Mesendoderm (in vitro differentiated cells): ENCODE measurements around the gene MACROD2.

Experiments used
- DNase-seq: peaks from one replicate; pipeline ENCODE4 v3.0.0; 2013
- H2AK5ac ChIP-seq: 2 replicates; pipeline ENCODE4 v1.6.1; 2013; ENCODE audit warnings: low read length, inconsistent platforms
- H2BK120ac ChIP-seq: 2 replicates; pipeline ENCODE4 v1.6.1; 2013; ENCODE audit warnings: low read depth, mild to moderate bottlenecking, low read length, moderate library complexity, mixed read lengths
- H2BK15ac ChIP-seq: replicated peaks from 2 replicates; pipeline ENCODE4 v1.6.1; 2013; ENCODE audit warnings: low read depth, mild to moderate bottlenecking, moderate library complexity
- H2BK5ac ChIP-seq: 2 replicates; pipeline ENCODE4 v1.6.1; 2013; ENCODE audit warnings: low read length, inconsistent platforms
- H3K18ac ChIP-seq: 2 replicates; pipeline ENCODE4 v1.6.1; 2013; ENCODE audit warnings: mild to moderate bottlenecking, low read length, mixed read lengths
- H3K23ac ChIP-seq: one replicate; pipeline ENCODE4 v1.6.1; 2013; ENCODE audit warnings: low read length
- H3K27ac ChIP-seq: 2 replicates; pipeline ENCODE4 v1.5.1; 2013; ENCODE audit warnings: low read depth, mild to moderate bottlenecking, inconsistent platforms, low read length, moderate library complexity
- H3K27me3 ChIP-seq: 2 replicates; pipeline ENCODE4 v1.6.1; 2013; ENCODE audit warnings: low read length, control low read depth, mild to moderate bottlenecking, inconsistent platforms; ENCODE audit not compliant: insufficient read depth, poor library complexity
- H3K36me3 ChIP-seq: 2 replicates; pipeline ENCODE4 v1.6.1; 2013; ENCODE audit warnings: low read length, inconsistent platforms; ENCODE audit not compliant: control insufficient read depth, insufficient read depth
- H3K4ac ChIP-seq: one replicate; pipeline ENCODE4 v1.6.1; 2013; ENCODE audit warnings: low read depth, mild to moderate bottlenecking, low read length, moderate library complexity
- H3K4me1 ChIP-seq: 2 replicates; pipeline ENCODE4 v1.6.1; 2013; ENCODE audit warnings: low read depth, low read length, inconsistent platforms; ENCODE audit not compliant: control insufficient read depth
- H3K4me2 ChIP-seq: 2 replicates; pipeline ENCODE4 v1.6.1; 2013; ENCODE audit warnings: low read length
- H3K4me3 ChIP-seq: 2 replicates; pipeline ENCODE4 v1.5.1; 2013; ENCODE audit warnings: mild to moderate bottlenecking, low read length
- H3K56ac ChIP-seq: one replicate; pipeline ENCODE4 v1.6.1; 2013; ENCODE audit warnings: low read length
- H3K79me1 ChIP-seq: 2 replicates; pipeline ENCODE4 v1.6.1; 2013; ENCODE audit warnings: low read length, inconsistent platforms
- H3K79me2 ChIP-seq: 2 replicates; pipeline ENCODE4 v1.6.1; 2013; ENCODE audit warnings: mild to moderate bottlenecking, low read length; ENCODE audit not compliant: control insufficient read depth, insufficient read depth
- H3K9ac ChIP-seq: 2 replicates; pipeline ENCODE4 v1.6.1; 2013; ENCODE audit warnings: low read length, inconsistent platforms
- H4K5ac ChIP-seq: one replicate; pipeline ENCODE4 v1.6.1; 2013; ENCODE audit warnings: low read length
- H4K8ac ChIP-seq: one replicate; pipeline ENCODE4 v1.6.1; 2013; ENCODE audit warnings: low read depth, mild to moderate bottlenecking, control low read depth, low read length, moderate library complexity
- WGBS: extraction: QIAGEN DNeasy Blood & Tissue Kit; methylation state at CpG from one replicate; pipeline ENCODE4 v1.1.7; 2013; ENCODE audit warnings: low lambda C conversion rate, missing lambda C conversion rate; ENCODE audit not compliant: insufficient coverage; ENCODE audit errors: extremely low coverage; 5-methylcytosine and 5-hydroxymethylcytosine counted together

The MACROD2 gene

GRCh38 chr20:14799545-14800216 lies 804.4 kb downstream of the MACROD2 start:
- Histone ChIP-seq H3K36me3 (no peaks in the 10 kb centered on the region), H3K56ac (no peak overlapping the region), H3K9ac (no peak overlapping the region), H2BK15ac (no peak overlapping the region), H3K79me1 (no peaks in the 10 kb centered on the region), H4K8ac (no peak overlapping the region), H3K23ac (no peak overlapping the region), H3K27me3 (no peaks in the 10 kb centered on the region), H3K18ac (no peak overlapping the region), H4K5ac (no peak overlapping the region), H3K4me1 (no peaks in the 10 kb centered on the region), H3K79me2 (no peaks in the 10 kb centered on the region), H2BK5ac (no peak overlapping the region), H3K27ac (no peak overlapping the region), H3K4me3 (no peak overlapping the region), H2BK120ac (no peak overlapping the region), H2AK5ac (no peak overlapping the region), H3K4me2 (no peak overlapping the region), H3K4ac (no peak overlapping the region)
- WGBS, result no CpG with 5 or more reads among the region's 5 CpGs
- DNase-seq, result no peak

DNA sequence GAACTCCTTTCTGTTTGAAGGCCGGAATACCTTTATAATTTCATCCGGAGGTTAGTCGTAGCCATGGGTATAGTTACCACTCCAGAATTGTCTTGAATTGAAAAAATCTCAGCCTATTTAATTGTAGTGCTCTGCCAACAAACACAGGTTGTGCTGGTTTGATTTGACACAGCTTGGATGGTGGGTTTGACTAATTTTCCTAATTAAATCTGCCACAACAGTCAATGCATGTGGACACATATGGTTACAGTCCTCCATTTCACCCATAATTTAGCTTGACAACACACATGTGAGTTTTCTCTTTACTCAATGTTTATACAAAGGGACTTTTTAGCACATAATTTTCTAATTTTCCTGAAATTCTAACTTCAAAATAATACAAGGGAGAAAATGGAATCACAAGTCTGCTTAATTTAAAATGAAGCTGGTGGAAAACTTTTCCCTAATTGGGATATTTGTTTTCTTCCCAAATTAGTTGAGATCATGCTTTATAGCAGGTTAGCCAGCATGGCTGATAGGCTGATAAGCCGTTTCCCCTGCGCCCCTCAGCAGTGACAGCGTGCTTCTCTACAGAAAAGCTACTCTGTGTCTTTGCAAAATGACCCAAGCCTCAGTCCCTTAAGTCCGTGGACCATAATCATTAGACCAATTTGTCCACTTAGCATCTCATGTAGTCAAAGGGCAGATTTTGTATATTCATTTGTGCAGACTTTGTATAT lies 805.5 kb downstream of the MACROD2 start:
- Histone ChIP-seq H3K4me1 (no peaks in the 10 kb centered on the region), H3K4me2 (no peak overlapping the region), H4K8ac (no peak overlapping the region), H3K4ac (no peak overlapping the region), H2BK15ac (no peak overlapping the region), H3K27ac (no peak overlapping the region), H2BK5ac (no peak overlapping the region), H3K27me3 (no peaks in the 10 kb centered on the region), H3K9ac (no peak overlapping the region), H3K36me3 (no peaks in the 10 kb centered on the region), H3K18ac (no peak overlapping the region), H3K4me3 (no peak overlapping the region), H3K79me2 (no peaks in the 10 kb centered on the region), H4K5ac (no peak overlapping the region), H2AK5ac (no peak overlapping the region), H3K23ac (no peak overlapping the region), H3K56ac (no peak overlapping the region), H2BK120ac (no peak overlapping the region), H3K79me1 (no peaks in the 10 kb centered on the region)
- WGBS, result no CpG with 5 or more reads among the region's 7 CpGs
- no peak for DNase-seq

GRCh38 chr20:14801591-14802325 lies 806.4 kb downstream of the MACROD2 start:
- no peak overlapping the region for H3K56ac ChIP-seq
- H3K4ac ChIP-seq, result no peak overlapping the region
- H3K18ac ChIP-seq, result no peak overlapping the region
- no peaks in the 10 kb centered on the region for H3K79me1 ChIP-seq
- no peak for DNase-seq
- no peak overlapping the region for H3K4me3 ChIP-seq
- H3K9ac ChIP-seq, result no peak overlapping the region
- no peaks in the 10 kb centered on the region for H3K27me3 ChIP-seq
- no peak overlapping the region for H4K8ac ChIP-seq
- no peak overlapping the region for H3K4me2 ChIP-seq
- no peaks in the 10 kb centered on the region for H3K4me1 ChIP-seq
- H3K23ac ChIP-seq, result no peak overlapping the region
- H3K79me2 ChIP-seq, result no peaks in the 10 kb centered on the region
- no peak overlapping the region for H2BK15ac ChIP-seq
- H2AK5ac ChIP-seq, result no peak overlapping the region
- H3K27ac ChIP-seq, result no peak overlapping the region
- no peak overlapping the region for H4K5ac ChIP-seq
- no peaks in the 10 kb centered on the region for H3K36me3 ChIP-seq
- H2BK120ac ChIP-seq, result no peak overlapping the region
- H2BK5ac ChIP-seq, result no peak overlapping the region
- no CpG with 5 or more reads among the region's 5 CpGs for WGBS

DNA sequence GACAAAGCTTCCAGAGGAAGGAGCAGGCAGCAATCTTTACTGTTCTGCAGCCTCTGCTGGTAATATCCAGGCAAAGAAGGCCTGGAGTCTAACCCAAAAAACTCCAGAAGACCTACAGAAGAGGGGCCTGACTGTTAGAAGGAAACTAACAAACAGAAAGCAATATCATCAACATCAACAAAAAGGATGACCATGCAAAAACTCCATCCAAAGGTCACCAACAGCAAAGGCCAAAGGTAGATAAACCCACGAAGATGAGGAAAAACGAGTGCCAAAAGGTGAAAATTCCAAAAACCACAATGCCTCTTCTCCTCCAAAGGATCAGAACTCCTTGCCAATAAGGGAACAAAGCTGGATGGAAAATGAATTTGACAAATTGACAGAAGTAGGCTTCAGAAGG lies 811.9 kb downstream of the MACROD2 start:
- Histone ChIP-seq H3K23ac (no peak overlapping the region), H3K27me3 (no peaks in the 10 kb centered on the region), H3K4me2 (no peak overlapping the region), H3K79me1 (no peaks in the 10 kb centered on the region), H3K4me1 (no peaks in the 10 kb centered on the region), H3K56ac (no peak overlapping the region), H2BK15ac (no peak overlapping the region), H3K27ac (no peak overlapping the region), H3K18ac (no peak overlapping the region), H4K5ac (no peak overlapping the region), H3K4me3 (no peak overlapping the region), H2BK5ac (no peak overlapping the region), H2AK5ac (no peak overlapping the region), H3K79me2 (no peaks in the 10 kb centered on the region), H3K9ac (no peak overlapping the region), H2BK120ac (no peak overlapping the region), H3K4ac (no peak overlapping the region), H4K8ac (no peak overlapping the region), H3K36me3 (no peaks in the 10 kb centered on the region)
- WGBS, result no CpG with 5 or more reads among the region's 2 CpGs
- no peak for DNase-seq

DNA sequence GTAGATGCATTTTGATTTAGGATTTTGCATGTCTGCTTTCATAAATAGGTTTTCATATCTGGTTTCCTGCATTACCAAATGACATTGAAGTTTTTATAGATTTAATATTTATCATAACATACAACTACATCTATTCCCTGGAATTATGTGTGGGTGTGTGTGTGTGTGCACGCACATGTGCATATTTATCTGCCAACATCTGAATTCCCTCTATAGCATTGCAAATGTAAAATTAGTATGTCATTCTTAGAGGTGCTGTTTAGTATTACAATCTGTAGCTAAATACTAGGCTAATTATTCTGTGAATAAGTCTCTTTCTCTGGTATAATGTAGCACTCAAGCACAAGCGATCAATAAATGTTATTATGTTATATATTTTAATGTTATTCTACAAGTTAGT lies 820.0 kb downstream of the MACROD2 start:
- Histone ChIP-seq H3K4ac (no peak overlapping the region), H3K18ac (no peak overlapping the region), H3K9ac (no peak overlapping the region), H2BK120ac (no peak overlapping the region), H3K36me3 (no peaks in the 10 kb centered on the region), H3K27ac (no peak overlapping the region), H3K79me2 (no peaks in the 10 kb centered on the region), H3K23ac (no peak overlapping the region), H3K56ac (no peak overlapping the region), H4K8ac (no peak overlapping the region), H2BK5ac (no peak overlapping the region), H3K79me1 (no peaks in the 10 kb centered on the region), H2BK15ac (no peak overlapping the region), H3K4me1 (no peaks in the 10 kb centered on the region), H3K4me2 (no peak overlapping the region), H4K5ac (no peak overlapping the region), H3K4me3 (no peak overlapping the region), H3K27me3 (no peaks in the 10 kb centered on the region), H2AK5ac (no peak overlapping the region)
- WGBS, result no CpG with 5 or more reads among the region's 2 CpGs
- DNase-seq, result no peak
